HT1080 (cell line): ENCODE data around the gene RNF126. TPM values are rescaled to one million over a fixed set of nuclear protein-coding genes. Genes with fewer than 3 reads are reported as not detected.
A peak's percentile ranks its signal among the peaks of the same experiment; 100 is the strongest.

Source experiments
- DNase-seq: peaks from one replicate; pipeline ENCODE4 v3.0.0-alpha.2; 2015; ENCODE audit warnings: low read depth
- total RNA-seq: library from RNA; depleted of rRNA; stranded (reverse); fragments of >200 nt; shearing (Covaris generic); gene quantifications from 2 replicates; pipeline ENCODE4 v1.2.3, GENCODE V29; 2014

RNF126 gene
- total RNA-seq, 1 experiment from 2014 or later = 130 TPM

GRCh38 chr19:664913-665443 lies 2.0 kb upstream of the RNF126 start:
- DNase-seq = peak; percentile 63

GRCh38 chr19:663682-664117 lies 686 bp upstream of the RNF126 start:
- no peak for DNase-seq

- no peak for DNase-seq
Observed at GRCh38 chr19:662207-662961, 630 bp downstream of the RNF126 start.

GRCh38 chr19:661427-662196 lies 1.4 kb downstream of the RNF126 start:
- no peak for DNase-seq

- no peak for DNase-seq
Observed at GRCh38 chr19:660793-661426, 2.1 kb downstream of the RNF126 start.

GRCh38 chr19:658916-659839 lies 3.8 kb downstream of the RNF126 start:
- no peak for DNase-seq

- DNase-seq = no peak
Observed at GRCh38 chr19:658059-658839, 4.8 kb downstream of the RNF126 start.

GRCh38 chr19:657611-658010 lies 5.4 kb downstream of the RNF126 start:
- DNase-seq = no peak

- no peak for DNase-seq
Observed at GRCh38 chr19:656751-657559, 6.1 kb downstream of the RNF126 start.

GRCh38 chr19:655691-656090 lies 7.3 kb downstream of the RNF126 start:
- DNase-seq = no peak

- no peak for DNase-seq
Observed at GRCh38 chr19:653425-653824, 9.6 kb downstream of the RNF126 start.

GRCh38 chr19:652467-653389 lies 10.3 kb downstream of the RNF126 start:
- no peak for DNase-seq

GRCh38 chr19:651991-652390 lies 11.0 kb downstream of the RNF126 start:
- no peak for DNase-seq

GRCh38 chr19:651114-651818 lies 11.7 kb downstream of the RNF126 start:
- DNase-seq = no peak

GRCh38 chr19:650121-650520 lies 12.9 kb downstream of the RNF126 start:
- no peak for DNase-seq

- no peak for DNase-seq
Observed at GRCh38 chr19:648904-649801, 13.9 kb downstream of the RNF126 start.
